K562 (cell line): ENCODE measurements around the gene SENP1.

ENCODE experiments used
- AFF4 ChIP-seq: sonication (generic); formaldehyde crosslinking; IDR thresholded peaks from 2 replicates; pipeline ENCODE4 v1.8.0; 2023; ENCODE audit warnings: mild to moderate bottlenecking, missing genetic modification reagents
- CHAMP1 ChIP-seq: fragments of 450-650 bp; IDR thresholded peaks from 2 replicates; pipeline ENCODE4 v1.6.1; 2016; ENCODE audit warnings: mild to moderate bottlenecking
- CHD4 ChIP-seq: fragments of 200-600 bp; sonication (generic); IDR thresholded peaks from 3 replicates; pipeline ENCODE4 v1.6.1; 2012; ENCODE audit warnings: low read depth, mild to moderate bottlenecking, mixed read lengths, low read length, inconsistent platforms; ENCODE audit not compliant: insufficient read depth, insufficient replicate concordance, poor library complexity, severe bottlenecking
- CREB1 ChIP-seq, 2 experiments: sonication (generic) in 1 of 2; formaldehyde crosslinking in 1 of 2; IDR thresholded peaks; 2 replicates each; pipeline versions ENCODE4 v1.6.1 to v1.8.0; 2012 to 2022; ENCODE audit warnings: inconsistent platforms in 1 of 2, mild to moderate bottlenecking in 1 of 2, missing genetic modification reagents in 1 of 2, moderate library complexity in 1 of 2
- CTCF ChIP-seq, 3 experiments: IDR thresholded peaks in 2 of 3; conservative IDR thresholded peaks in 1 of 3; 2 replicates each; pipeline ENCODE4 v1.5.1; 2011 to 2012; ENCODE audit warnings: low read length in 3 of 3, mild to moderate bottlenecking in 3 of 3, control low read depth in 2 of 3, improper control_type of control experiment in 1 of 3, inconsistent platforms in 1 of 3, low read depth in 1 of 3, mixed read lengths in 1 of 3, moderate library complexity in 1 of 3; ENCODE audit not compliant: insufficient read depth in 2 of 3
- FOXK2 ChIP-seq, 2 experiments: fragments of 450-650 bp; IDR thresholded peaks in 1 of 2; conservative IDR thresholded peaks in 1 of 2; 2 replicates each; pipeline ENCODE4 v1.6.1; 2016; ENCODE audit warnings: low read depth in 2 of 2, mild to moderate bottlenecking in 1 of 2
- GABPA ChIP-seq: fragments of 200-800 bp; sonication (Bioruptor generic); conservative IDR thresholded peaks from 2 replicates; pipeline ENCODE4 v1.6.1; 2016; ENCODE audit warnings: low read depth, missing genetic modification characterization, missing compliant biosample characterization
- IRF9 ChIP-seq: fragments of 450-650 bp; IDR thresholded peaks from 2 replicates; pipeline ENCODE4 v1.6.1; 2016; ENCODE audit warnings: missing biosample characterization, missing genetic modification characterization
- POLR2A ChIP-seq: fragments of 450-650 bp; conservative IDR thresholded peaks from 2 replicates; pipeline ENCODE4 v1.6.1; 2016
- SIN3A ChIP-seq, 2 experiments: fragments of 150-350 bp in 1 of 2; IDR thresholded peaks; 2 replicates each; pipeline ENCODE4 v1.6.1; 2011 to 2016; ENCODE audit warnings: borderline replicate concordance in 2 of 2, low read depth in 2 of 2, low read length in 2 of 2, mild to moderate bottlenecking in 2 of 2, moderate library complexity in 2 of 2; ENCODE audit not compliant: control insufficient read depth in 1 of 2
- TCF7 ChIP-seq: sonication (generic); IDR thresholded peaks from 2 replicates; pipeline ENCODE4 v1.6.1; 2016; ENCODE audit warnings: antibody characterized with exemption, borderline replicate concordance
- XRCC3 ChIP-seq: fragments of 450-650 bp; IDR thresholded peaks from 2 replicates; pipeline ENCODE4 v1.6.1; 2017; ENCODE audit warnings: mild to moderate bottlenecking, moderate library complexity
- ZBTB12 ChIP-seq: fragments of 250-450 bp; sonication (Bioruptor Pico); IDR thresholded peaks from 2 replicates; pipeline ENCODE4 v1.4.0; 2020
- ZNF561 ChIP-seq: fragments of 450-650 bp; formaldehyde crosslinking; conservative IDR thresholded peaks from 2 replicates; pipeline ENCODE4 v1.4.0; 2020; ENCODE audit warnings: mild to moderate bottlenecking, moderate library complexity

- TF ChIP-seq AFF4 (CRISPR knock-in tag): no peak
- TF ChIP-seq IRF9 (tag): no peak
- TF ChIP-seq CTCF (IDR thresholded peaks at IDR 0.05 in 2 of 3, conservative IDR thresholded peaks at IDR 0.05 in 1 of 3; ENCODE audit: insufficient read depth in 2 of 3, low read depth in 1 of 3, low read length in 3 of 3): no peak
- no peak for TF ChIP-seq CHD4
- no peak for TF ChIP-seq ZBTB12
- no peak for TF ChIP-seq CHAMP1
- TF ChIP-seq CREB1 (IDR thresholded peaks at IDR 0.05): no peak
- TF ChIP-seq CREB1 (CRISPR knock-in tag; IDR thresholded peaks at IDR 0.05): no peak
- no peak for TF ChIP-seq SIN3A (IDR thresholded peaks at IDR 0.05; ENCODE audit: borderline replicate concordance in 2 of 2, control insufficient read depth in 1 of 2, low read depth in 2 of 2, low read length in 2 of 2)
- no peak for TF ChIP-seq GABPA (tag)
- TF ChIP-seq POLR2A: no peak
- TF ChIP-seq ZNF561 (CRISPR knock-in tag): no peak
- no peak for TF ChIP-seq FOXK2 (conservative IDR thresholded peaks at IDR 0.05 in 1 of 2, IDR thresholded peaks at IDR 0.05 in 1 of 2; ENCODE audit: low read depth in 2 of 2)
- no peak for TF ChIP-seq XRCC3
- no peak for TF ChIP-seq TCF7
Measured at GRCh38 chr12:48129376-48129775, 23.5 kb upstream of the SENP1 start.
